H54 (cell line): ENCODE measurements around the gene SPDYE16.
"Not testable (repeated sequence)": the region's sequence is repeated elsewhere in the genome, so short reads cannot be mapped to it uniquely, and the experiment has no call there.

ENCODE experiments used
- DNase-seq: peaks from one replicate; pipeline ENCODE4 v3.0.0; 2011; ENCODE audit warnings: low spot score, mixed read lengths; ENCODE audit not compliant: insufficient read length
- FAIRE-seq: peaks from 3 replicates; lab custom pipeline; 2011; peaks lifted over from hg19 to GRCh38; lab: Jason Lieb, UNC

SPDYE16 gene

DNA sequence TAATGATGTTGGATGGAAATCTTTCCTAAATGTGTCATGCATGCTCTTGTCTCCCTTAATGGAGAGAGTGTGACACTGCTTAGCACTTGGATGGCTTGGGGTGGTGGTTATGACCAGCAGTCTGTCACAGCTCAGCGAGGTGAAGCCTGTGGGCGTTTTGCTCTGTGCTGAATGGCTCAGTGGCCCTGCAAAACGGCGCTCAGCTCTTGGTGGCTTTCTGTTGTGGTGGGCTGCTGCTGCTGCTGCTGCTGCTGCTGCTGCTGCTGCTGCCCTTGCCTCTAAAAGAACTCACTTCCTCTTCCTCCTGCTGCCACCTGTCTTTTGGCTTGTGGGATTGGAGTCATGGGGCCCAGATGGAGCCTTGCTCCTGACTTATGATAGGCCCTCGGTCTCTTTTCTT lies 56.5 kb downstream of the SPDYE16 start:
- not testable (repeated sequence) for DNase-seq, FAIRE-seq

DNA sequence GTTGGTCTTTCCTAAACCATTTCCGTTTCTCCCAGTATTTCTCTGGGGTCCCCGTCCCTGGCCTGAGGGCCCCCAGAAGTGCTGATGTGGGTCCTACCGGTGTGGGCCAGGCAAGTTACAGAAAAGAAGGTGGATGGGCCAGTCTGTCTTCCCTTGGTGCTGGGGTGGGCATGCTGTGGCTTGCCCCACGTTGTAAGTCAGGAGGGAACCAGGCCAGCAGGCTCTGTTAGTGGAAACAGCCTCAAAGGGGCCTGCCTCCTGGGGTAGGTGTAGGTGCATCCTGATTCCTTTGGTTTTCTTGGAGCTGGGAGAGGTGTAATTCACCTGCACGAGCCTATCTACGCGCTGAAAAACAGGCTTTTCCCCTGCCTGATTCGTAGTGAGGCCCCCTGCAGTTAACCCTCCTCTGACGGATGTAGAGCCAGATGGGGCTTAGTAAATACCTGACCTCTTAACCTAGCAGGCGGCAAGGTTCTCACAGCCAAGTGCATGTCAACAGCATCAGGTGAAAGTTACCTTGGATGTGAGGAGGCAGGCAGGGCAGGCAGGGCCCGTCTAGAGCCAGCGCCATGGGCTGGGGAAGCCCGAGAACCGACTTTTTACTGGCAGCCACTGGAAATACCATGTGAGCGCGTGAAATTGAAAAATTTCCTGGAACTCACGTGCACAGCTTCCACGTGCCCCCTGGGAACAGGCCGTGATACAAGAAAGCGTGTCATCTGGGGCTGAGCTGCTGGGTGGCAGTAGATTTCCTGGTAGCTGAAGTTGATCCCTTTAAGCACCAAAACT lies 57.1 kb downstream of the SPDYE16 start:
- DNase-seq, FAIRE-seq: not testable (repeated sequence)

DNA sequence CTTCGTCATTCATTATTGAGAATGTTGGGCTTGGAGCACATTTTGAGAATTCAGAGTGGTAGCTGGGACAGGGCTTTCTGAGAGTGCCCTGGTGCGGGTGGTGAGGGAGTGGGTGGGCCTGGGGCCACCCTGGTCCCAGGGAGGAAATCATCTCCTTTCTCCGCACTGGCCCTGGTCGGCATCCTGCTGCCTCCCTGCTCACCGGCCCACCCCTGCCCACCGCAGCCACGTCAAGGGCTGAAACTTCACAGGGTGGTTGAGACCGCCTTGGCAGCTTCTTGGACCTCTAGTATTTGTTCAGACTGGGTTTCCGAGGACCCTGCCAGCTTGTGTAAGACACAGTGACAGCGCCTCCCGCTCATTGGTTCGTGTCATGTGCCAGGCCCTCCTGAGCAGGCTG lies 58.6 kb downstream of the SPDYE16 start:
- FAIRE-seq, DNase-seq: not testable (repeated sequence)

DNA sequence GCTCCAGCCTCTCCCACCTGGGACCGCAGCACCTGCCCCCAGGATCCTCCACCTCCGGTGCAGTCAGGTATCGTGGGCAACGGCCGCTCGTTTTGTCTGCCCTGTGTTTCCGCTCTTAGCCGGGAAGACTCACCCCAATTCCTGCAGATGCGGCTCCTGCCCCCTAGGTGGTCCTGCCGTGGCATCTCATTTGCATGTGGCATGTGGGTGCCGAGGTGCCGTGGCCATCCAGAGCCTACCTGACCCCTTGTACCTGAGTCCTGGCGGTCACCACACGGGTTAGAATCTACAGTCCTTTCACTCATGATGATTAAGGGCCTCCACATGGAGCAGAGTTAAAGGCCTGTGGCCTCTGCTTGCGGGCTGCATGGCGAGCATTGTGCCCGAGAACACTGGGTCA lies 60.0 kb downstream of the SPDYE16 start:
- not testable (repeated sequence) for FAIRE-seq, DNase-seq

DNA sequence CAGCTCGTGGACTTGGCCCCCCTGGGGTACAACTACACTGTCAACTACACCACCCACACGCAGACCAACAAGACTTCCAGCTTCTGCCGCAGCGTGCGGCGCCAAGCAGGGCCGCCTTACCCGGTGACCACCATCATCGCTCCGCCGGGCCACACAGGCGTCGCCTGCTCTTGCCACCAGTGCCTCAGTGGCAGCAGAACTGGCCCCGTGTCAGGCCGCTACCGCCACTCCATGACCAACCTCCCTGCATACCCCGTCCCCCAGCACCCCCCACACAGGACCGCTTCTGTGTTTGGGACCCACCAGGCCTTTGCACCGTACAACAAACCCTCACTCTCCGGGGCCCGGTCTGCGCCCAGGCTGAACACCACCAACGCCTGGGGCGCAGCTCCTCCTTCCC lies 60.4 kb downstream of the SPDYE16 start:
- not testable (repeated sequence) for FAIRE-seq, DNase-seq
